Endothelial cell of umbilical vein (primary cell): ENCODE data around the gene HS3ST3B1.

Experiments used
- MYC ChIP-seq: IDR thresholded peaks from one replicate; pipeline ENCODE4 v1.6.1; 2011; ENCODE audit warnings: mild to moderate bottlenecking, low read depth, low read length
- POLR2A ChIP-seq: IDR thresholded peaks from 2 replicates; pipeline ENCODE4 v1.6.1; 2012; ENCODE audit warnings: low read depth, mild to moderate bottlenecking, control low read depth, low read length
- POLR2AphosphoS5 ChIP-seq: IDR thresholded peaks from 2 replicates; pipeline ENCODE4 v1.6.1; 2012; ENCODE audit warnings: low read depth, mild to moderate bottlenecking, control low read depth, low read length, moderate library complexity; ENCODE audit not compliant: insufficient read depth
- TF ChIP-seq, protein P1 (sequence below), 2 donors: IDR thresholded peaks; 1 replicate in 1 of 2; 2 replicates in 1 of 2; pipeline ENCODE4 v1.5.1; 2011; ENCODE audit warnings: low read length in 2 of 2, mild to moderate bottlenecking in 2 of 2, moderate library complexity in 2 of 2, control low read depth in 1 of 2, inconsistent platforms in 1 of 2, low read depth in 1 of 2; ENCODE audit not compliant: insufficient read depth in 1 of 2; ENCODE audit errors: extremely low read depth in 1 of 2

- TF ChIP-seq, protein P1, sequence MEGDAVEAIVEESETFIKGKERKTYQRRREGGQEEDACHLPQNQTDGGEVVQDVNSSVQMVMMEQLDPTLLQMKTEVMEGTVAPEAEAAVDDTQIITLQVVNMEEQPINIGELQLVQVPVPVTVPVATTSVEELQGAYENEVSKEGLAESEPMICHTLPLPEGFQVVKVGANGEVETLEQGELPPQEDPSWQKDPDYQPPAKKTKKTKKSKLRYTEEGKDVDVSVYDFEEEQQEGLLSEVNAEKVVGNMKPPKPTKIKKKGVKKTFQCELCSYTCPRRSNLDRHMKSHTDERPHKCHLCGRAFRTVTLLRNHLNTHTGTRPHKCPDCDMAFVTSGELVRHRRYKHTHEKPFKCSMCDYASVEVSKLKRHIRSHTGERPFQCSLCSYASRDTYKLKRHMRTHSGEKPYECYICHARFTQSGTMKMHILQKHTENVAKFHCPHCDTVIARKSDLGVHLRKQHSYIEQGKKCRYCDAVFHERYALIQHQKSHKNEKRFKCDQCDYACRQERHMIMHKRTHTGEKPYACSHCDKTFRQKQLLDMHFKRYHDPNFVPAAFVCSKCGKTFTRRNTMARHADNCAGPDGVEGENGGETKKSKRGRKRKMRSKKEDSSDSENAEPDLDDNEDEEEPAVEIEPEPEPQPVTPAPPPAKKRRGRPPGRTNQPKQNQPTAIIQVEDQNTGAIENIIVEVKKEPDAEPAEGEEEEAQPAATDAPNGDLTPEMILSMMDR (IDR thresholded peaks at IDR 0.05; ENCODE audit: extremely low read depth in 1 of 2, insufficient read depth in 1 of 2, low read depth in 1 of 2, low read length in 2 of 2), result no peak
- no peak for TF ChIP-seq MYC
- TF ChIP-seq POLR2A, result no peak
- no peak for TF ChIP-seq POLR2AphosphoS5
These were observed 73.4 kb downstream of the HS3ST3B1 start for GRCh38 chr17:14374268-14374667.
